NCI-H345 treated with DMSO at 0.1 percent for 48 hours (cell line): Measurements from ENCODE around the gene AEBP2.
"Not testable (repeated sequence)": the region's sequence is repeated elsewhere in the genome, so short reads cannot be mapped to it uniquely, and the experiment has no call there.

Experiments used
- DNase-seq: peaks from one replicate; lab custom pipeline; 2025; ENCODE audit not compliant: unreplicated experiment; lab: John Stamatoyannopoulos, UW

AEBP2 gene

GRCh38 chr12:19419086-19419485 lies 20.2 kb upstream of the AEBP2 start:
- no peak for DNase-seq

DNA sequence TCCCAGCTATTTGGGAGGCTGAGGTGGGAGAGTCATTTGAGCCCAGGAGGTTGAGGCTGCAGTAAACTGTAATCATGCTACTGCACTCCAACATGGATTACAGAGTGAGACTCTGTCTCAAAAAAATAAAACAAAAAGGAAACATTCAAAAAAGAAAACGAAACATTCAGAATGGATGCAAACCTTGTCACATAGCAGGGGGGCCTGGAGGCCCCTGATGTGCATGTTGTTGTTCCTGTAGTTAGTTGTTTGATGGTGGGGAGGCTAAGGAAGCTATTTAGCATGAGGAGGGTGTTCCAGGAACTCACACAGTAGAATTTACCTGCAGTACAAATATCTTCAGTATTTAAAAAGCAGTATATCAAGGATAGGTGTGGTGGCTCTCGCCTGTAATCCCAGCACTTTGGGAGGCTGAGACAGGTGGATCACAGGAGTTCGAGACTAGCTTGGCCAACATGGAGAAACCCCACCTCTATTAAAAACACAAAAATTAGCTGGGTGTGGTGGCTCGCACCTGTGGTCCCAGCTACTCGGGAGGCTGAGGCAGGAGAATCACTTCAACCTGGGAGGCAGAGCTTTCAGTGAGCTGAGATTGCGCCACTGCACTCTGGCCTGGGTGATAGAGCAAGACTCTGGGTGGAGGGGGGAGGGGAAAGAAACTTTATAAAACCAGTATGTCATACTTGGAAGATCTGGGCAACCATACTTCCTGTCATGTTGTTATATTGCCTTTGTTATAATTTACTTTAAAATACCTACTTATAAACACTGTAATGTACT lies 17.6 kb upstream of the AEBP2 start:
- no peak for DNase-seq

DNA sequence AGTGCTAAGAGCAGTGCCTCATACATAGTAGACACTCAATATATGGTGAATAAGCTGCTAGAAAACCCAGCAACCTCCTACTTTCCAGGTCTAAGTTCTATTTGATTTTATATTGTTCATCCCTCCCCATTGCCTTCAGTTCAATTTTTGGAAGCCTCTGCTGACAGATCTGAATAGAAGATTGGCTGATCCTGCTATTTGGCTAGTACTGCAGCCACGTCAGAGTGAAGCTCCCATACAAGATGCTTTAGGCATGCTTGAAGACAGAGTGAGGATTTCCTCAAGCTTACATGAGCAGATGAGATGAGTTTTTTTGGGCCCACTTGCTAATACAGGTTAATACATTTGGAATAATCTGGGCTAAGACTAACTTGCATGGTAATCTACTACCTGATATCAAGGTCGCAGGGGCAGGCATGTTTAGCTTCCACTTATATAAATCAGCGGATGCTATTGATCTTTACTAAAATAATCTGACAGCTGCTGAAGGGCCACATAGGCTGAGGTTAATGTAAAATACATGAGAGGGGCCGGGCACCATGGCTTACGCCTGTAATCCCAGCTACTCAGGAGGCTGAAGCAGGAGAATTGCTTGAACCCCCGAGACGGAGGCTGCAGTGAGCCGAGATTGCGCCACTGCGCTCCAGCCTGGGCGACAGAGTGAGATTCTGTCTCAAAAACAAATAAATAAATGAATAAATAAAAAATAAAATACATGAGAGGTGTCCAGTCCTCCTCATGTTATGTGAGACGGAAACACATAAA lies 15.9 kb upstream of the AEBP2 start:
- DNase-seq, result no peak

DNA sequence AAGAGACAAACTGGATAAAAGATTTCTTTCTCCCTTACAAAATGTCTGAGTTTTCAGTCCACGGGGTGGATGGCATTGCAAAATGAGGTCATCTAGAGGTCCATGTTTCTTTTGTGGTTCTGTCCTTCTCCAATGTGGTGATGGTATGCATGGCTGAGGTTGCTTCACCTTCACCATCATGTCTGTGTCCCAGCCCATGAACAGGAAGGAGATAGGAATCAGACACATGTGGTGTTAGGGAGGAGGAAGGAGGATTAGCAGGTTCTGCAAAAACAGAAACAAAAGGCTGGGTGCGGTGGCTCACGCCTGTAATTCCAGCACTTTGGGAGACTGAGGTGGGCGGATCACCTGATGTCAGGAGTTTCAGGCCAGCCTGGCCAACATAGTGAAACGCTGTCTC lies 11.0 kb upstream of the AEBP2 start:
- no peak for DNase-seq

GRCh38 chr12:19429491-19429890 lies 9.8 kb upstream of the AEBP2 start:
- not testable (repeated sequence) for DNase-seq

GRCh38 chr12:19430988-19431387 lies 8.3 kb upstream of the AEBP2 start:
- no peak for DNase-seq

- no peak for DNase-seq
These were observed 7.6 kb upstream of the AEBP2 start for GRCh38 chr12:19431407-19432308.

GRCh38 chr12:19432309-19433170 lies 6.8 kb upstream of the AEBP2 start:
- no peak for DNase-seq

DNA sequence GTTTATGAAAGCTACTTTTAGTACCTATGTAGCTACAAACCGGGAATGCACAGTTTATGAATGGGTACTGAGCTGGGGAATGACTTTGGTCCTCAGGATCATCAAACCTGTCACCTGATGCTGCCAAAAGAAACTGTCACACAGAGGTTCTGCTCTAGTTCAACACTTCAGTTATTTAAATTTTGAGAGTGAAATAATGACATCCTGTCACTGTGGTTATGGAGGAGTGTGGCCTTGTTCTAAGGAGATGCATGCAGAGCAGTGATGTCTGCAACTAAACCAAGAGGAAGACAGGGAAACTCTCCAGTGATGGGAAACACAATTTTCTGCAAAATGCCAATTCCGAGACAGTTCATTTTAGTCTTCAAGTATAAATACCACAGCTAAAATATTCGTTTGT lies 4.8 kb upstream of the AEBP2 start:
- DNase-seq, result no peak

GRCh38 chr12:19435831-19436497 lies 3.3 kb upstream of the AEBP2 start:
- no peak for DNase-seq

DNA sequence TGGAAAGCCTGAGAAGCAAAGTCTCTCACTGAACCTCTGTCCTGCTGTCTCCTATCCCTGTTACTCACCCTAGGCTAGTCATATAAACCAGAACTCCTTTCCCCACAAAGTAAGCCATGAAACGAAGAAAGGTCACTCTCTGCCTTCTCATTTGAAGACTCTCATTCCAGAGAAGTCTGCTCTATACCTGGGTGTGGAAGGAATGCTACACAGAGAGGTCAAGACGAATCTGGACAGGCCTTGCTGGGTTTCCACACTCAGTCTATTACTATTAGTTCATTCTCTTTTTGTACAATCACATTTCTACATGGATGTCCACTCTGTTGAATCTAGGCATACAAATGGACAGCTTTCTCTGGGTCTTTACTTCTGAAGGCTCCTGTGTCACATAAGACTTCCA lies 2.4 kb upstream of the AEBP2 start:
- DNase-seq, result no peak

DNA sequence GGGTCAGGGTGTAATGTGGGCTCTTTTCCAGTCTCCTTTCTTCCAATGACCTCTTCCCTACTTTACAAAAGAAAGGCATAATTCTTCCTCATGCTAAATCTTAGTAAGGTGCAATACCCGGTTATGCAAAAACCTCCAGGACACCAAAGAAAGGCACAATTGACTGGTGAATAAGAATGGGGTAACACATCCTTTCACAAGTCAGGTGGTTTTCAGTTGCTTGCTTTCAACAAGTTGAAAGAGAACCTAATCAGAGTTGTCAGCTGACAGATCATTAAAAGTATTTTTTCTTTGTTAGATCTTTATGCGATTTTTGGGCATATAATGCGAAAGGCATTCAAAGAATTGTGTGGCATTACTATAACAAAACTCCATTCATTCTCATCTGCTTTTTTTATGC lies 1.3 kb upstream of the AEBP2 start:
- DNase-seq, result no peak

- peak; percentile 3 for DNase-seq
These were observed 947 bp downstream of the AEBP2 start for GRCh38 chr12:19440019-19440858.

DNA sequence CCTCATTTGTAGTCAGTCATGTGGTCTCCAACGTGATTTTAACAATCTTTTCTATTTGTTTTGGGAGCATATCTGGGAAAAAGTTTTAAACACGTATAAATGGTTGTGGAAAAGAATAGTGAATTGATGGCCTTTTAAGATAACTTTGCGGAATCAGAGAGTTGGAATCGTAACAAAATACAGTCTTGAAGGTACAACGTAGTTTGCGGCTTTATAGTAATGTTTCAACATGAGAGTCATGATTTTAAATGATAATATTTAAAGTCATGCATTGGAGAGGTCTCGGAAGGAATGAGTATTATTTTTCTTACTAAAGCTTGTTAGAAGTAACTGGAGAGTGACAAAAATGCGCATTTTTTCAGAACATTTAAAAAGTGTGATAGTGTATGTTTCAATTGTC lies 1.6 kb downstream of the AEBP2 start:
- DNase-seq, result no peak

GRCh38 chr12:19443585-19443984 lies 4.3 kb downstream of the AEBP2 start:
- no peak for DNase-seq

GRCh38 chr12:19444097-19444496 lies 4.8 kb downstream of the AEBP2 start:
- DNase-seq, result no peak

DNA sequence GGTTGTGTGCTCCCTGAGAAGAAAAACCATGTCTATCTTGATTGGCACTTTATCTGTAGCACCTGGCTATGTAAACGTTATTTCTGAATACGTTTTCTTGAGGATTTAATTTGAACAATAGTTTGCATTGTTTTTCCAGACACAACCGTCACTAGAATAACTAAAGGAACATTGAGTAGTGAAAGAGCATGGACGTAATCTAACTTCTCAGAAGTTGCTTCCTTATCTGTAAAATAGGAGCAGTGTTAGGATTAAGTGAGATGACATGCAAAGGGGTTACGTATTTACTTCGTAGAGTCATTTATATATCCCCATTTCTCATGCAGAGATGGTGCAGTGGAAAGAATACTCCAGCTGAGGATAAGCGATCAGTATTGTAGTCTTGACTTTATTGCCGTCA lies 8.1 kb downstream of the AEBP2 start:
- DNase-seq, result no peak

- DNase-seq, result no peak
These were observed 10.5 kb downstream of the AEBP2 start for GRCh38 chr12:19449814-19450213.

GRCh38 chr12:19450362-19450761 lies 11.1 kb downstream of the AEBP2 start:
- DNase-seq, result no peak
